Fibroblast of skin of scalp (primary cell): Measurements from ENCODE around the gene ZNF319.
"Not testable (repeated sequence)": the region's sequence is repeated elsewhere in the genome, so short reads cannot be mapped to it uniquely, and the experiment has no call there.

Source experiments
- DNase-seq: peaks from one replicate; pipeline ENCODE4 v3.0.0-alpha.2; 2013

Gene ZNF319

GRCh38 chr16:57997528-57998265 is 2.8 kb downstream of the ZNF319 start:
- no peak for DNase-seq

GRCh38 chr16:57997176-57997527 is 3.3 kb downstream of the ZNF319 start:
- DNase-seq = no peak

- no peak for DNase-seq
Measured at GRCh38 chr16:57996406-57997175, 3.9 kb downstream of the ZNF319 start.

GRCh38 chr16:57995721-57996405 is 4.6 kb downstream of the ZNF319 start:
- DNase-seq = no peak

DNA sequence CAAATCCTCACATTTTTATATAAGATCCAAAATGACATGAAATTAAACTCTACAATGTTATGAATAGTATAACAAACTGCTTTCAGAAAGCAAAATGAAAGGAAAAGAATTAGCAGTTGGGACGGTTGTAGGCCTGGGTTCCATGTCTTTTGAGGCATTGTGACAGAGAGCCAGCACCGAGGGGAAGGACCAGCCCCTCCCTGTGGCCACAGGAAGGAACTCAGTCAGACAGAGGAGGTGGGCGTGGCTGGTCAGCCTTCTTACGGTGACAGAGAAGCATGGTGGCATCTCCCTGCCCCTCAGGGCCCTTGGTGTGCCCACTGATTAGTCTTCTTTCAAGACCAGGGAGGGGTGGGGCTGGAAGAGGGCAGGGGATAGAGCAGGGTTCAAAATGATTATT is 5.7 kb downstream of the ZNF319 start:
- peak; percentile 35 for DNase-seq

DNA sequence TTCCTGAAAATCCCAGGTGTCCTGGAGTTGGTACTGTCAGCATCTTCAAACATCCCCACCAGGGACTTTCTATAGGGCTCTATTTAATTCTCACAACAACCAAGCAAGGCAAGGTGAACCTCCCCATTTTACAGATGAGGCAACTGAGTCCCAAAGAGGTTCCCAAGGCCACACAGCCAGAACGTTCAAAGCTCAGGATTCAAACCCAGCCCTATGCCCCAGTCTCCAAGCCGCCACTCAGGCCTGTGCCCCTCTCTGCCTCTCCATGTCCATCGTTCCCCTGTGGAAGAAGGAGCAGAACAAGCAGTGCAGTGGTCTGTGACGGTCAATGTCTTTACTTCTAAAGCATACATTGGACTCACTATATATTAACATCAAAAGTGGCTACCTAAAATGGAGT is 6.1 kb downstream of the ZNF319 start:
- no peak for DNase-seq

GRCh38 chr16:57993897-57994296 is 6.6 kb downstream of the ZNF319 start:
- DNase-seq = no peak

- DNase-seq = no peak
Measured at GRCh38 chr16:57993438-57993837, 7.0 kb downstream of the ZNF319 start.

DNA sequence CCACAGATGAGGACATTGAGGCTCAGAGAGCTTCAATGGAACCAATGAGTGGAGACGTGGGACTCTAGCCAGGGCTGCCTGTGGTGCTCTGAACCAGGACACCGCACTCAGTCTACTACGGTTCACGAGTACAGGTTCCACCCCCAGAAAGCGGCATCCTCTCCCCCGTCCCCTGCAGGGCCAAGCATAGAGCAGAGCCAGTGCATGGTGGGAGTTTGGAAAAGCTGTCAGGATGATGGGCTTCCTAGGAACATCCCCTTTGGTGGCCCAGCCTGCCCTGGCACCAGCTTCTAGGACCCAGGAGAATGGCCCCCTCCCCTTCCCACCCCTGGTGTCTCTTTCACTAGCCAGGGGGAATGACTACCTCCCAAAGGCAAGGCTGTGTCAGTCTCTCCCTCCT is 8.4 kb downstream of the ZNF319 start:
- DNase-seq = no peak

GRCh38 chr16:57991551-57992059 is 8.9 kb downstream of the ZNF319 start:
- no peak for DNase-seq

DNA sequence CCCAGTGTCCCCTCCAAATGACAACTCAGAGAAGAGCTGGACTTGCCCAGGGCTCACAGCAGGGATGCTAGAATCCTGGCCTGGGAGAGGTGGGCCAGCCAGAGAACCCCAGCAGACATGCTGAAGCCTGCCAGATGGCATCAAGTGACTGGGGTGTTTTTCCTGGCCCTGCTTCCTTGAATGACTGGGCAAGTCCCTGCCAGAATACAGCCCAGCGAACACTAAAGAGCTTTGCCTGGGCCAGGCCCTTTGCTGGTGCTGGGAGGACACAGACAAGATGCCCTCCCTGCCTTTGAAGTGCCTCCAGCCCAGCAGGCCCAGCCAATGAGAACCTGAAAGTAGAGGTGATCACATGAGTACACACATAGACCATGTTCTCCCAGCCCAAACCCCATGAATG is 11.5 kb downstream of the ZNF319 start:
- no peak for DNase-seq

GRCh38 chr16:57987441-57988177 is 12.9 kb downstream of the ZNF319 start:
- DNase-seq = no peak

DNA sequence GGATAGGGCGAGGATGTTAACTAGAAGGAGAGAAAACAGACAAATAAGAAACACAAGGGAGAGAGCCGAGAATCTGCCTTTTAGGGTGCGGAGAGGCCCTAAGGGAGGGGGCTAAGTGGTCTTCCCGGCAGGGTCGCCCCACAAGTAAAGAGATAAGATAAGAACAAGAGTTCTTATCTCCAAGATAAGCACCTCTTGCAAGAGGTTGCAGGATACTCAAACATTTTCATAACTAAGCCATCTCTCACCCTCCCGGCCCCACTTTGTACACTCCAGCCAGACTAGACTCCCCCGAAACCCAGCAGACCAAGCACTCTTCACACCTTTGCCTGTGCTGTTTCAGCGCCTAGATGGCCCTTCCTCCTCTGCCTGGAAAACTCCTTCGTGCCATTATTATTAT is 14.3 kb downstream of the ZNF319 start:
- DNase-seq = no peak

DNA sequence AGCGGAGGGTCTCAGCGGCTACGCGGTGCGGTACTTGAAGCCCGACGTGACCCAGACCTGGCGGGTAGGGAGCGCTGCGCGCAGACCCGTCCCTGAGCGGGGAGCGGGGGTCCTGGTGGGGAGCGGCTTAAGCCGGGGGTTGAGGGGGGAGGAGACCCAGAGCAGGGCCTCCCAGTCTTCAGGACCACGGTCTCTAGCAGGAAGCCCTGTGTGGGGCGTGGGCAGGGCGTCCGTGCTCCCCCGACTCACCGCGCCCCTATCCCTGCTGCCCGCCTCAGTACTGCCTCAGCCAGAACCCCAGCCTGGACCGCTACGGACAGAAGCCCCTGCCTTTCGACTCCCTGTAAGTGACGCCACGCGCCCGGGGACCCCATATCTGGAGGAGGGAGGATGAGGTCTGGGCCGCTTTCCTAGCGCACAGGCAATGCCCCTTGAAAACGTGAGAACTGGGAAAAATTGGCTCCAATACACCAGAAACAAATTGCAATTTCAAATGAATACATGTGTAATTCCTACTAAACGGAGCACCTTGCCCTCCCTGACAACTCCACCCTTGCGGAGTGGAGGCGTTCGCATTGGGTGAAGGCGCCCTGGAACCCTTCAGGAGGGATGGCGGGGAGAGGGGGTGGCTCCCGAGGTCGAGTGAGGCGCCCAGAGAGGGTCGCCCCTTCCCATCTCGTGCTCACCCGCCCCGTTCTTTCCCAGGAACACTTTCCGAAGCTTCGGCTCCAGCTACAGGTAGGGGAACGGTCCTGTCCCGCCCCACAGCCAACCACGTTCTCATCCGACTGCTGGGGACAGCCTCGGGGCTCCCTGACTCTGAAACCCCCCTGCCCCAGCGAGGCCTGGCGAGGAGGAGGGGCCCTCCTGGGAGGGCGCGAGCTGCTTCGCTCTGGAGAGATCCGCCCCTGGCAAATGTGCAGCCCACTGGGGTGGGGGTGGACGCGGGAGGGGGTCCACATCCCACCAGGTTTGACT is 15.0 kb downstream of the ZNF319 start:
- no peak for DNase-seq

GRCh38 chr16:57984443-57985203 is 15.8 kb downstream of the ZNF319 start:
- DNase-seq = peak; percentile 76

GRCh38 chr16:57982385-57982784 is 18.1 kb downstream of the ZNF319 start:
- no peak for DNase-seq

GRCh38 chr16:57981636-57982035 is 18.8 kb downstream of the ZNF319 start:
- no peak for DNase-seq

DNA sequence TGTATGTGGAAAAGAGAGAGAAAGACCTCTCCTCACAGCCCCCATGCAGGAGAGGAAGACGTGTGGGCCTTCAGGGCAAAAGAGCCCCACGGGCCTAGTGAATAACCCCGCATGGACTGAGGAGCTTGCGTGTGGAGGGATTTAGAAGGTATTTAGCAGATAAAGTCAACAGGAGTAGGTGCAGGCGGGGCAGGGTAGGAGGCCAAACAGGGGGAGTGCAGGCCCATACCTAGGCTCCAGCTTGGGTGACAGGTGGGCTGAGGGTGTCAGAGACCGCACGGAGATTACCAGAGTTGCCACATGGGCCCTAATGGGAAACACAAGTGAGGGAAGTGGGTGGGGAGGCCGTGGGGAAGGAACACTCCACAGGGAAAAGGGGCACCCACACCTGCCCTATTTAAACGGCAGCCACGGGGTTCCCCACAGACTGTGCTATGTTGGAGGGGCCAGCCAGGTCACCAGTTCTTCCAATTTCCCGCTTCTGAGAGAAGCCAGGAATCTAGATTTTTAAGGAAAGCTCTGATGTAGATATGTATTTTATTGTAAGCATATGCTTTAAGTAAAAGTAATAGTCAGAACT is 21.4 kb downstream of the ZNF319 start:
- DNase-seq = no peak

- DNase-seq = not testable (repeated sequence)
Measured at GRCh38 chr16:57978070-57978465, 22.4 kb downstream of the ZNF319 start.

DNA sequence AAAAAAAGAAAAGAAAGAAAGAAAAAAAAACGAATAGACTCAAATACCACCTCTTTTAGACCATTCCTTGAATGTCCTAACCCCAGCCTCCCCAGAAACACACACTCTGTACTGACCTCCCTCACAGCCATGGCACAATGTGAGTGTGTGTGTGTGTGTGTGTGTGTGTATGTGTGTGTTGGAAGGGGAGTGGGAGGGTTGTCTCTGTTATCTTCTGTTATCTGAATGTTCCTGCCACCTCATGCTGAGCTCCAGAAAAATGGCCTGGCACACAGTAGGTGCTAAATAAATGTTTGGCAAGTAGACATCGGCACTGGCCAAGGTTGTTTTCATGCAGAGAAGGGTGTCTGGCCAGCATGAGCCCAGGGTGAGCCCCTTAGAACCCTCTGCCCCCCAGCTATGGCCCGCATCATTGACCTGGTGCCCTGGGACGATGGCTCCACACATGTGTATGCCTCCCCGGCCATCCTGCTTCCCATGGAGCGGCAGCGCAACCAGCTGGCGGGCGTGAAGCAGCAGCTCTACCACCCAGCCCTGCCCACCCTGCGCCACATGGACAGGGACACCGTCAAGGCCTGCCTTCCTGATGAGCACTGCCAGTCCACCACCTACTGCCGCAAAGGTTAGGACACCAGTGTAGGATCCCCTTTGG is 22.9 kb downstream of the ZNF319 start:
- DNase-seq = no peak
